H1 (cell line): ENCODE data around the gene ING5. TPM values are rescaled to one million over a fixed set of nuclear protein-coding genes. Genes with fewer than 3 reads are reported as not detected.

ENCODE experiments used
- CTCF ChIA-PET: fragments of 300-600 bp; sonication (Branson Sonifier 250); formaldehyde crosslinking; loops from one replicate; lab custom pipeline; 2021; ENCODE audit not compliant: partially characterized antibody; lab: Charles Lee
- POLR2A ChIA-PET: fragments of 300-600 bp; sonication (Branson Sonifier 250); formaldehyde crosslinking; loops from one replicate; lab custom pipeline; 2021; ENCODE audit warnings: inconsistent platforms; ENCODE audit not compliant: partially characterized antibody; lab: Charles Lee
- DNase-seq, 2 experiments: peaks; one replicate each; pipeline versions ENCODE4 v3.0.0 to v3.0.0-alpha.2; 2010 to 2022; ENCODE audit warnings: low spot score in 2 of 2, low read depth in 1 of 2, mixed read lengths in 1 of 2
- FAIRE-seq: peaks from 2 replicates; lab custom pipeline; 2011; peaks lifted over from hg19 to GRCh38; lab: Jason Lieb, UNC
- H2AFZ ChIP-seq: 2 replicates; pipeline ENCODE4 v1.8.1; 2012; ENCODE audit warnings: low read length, inconsistent platforms
- H2AK5ac ChIP-seq: 2 replicates; pipeline ENCODE4 v1.6.1; 2013; ENCODE audit warnings: low read depth, low read length
- H2BK120ac ChIP-seq: replicated peaks from 2 replicates; pipeline ENCODE3; 2013; ENCODE audit warnings: low read depth, low read length, inconsistent platforms
- H2BK12ac ChIP-seq: 2 replicates; pipeline ENCODE4 v1.6.1; 2013; ENCODE audit warnings: low read depth, low read length
- H2BK15ac ChIP-seq: 2 replicates; pipeline ENCODE4 v1.6.1; 2013; ENCODE audit warnings: low read length
- H2BK20ac ChIP-seq: 2 replicates; pipeline ENCODE4 v1.6.1; 2013; ENCODE audit warnings: low read length
- H2BK5ac ChIP-seq: 2 replicates; pipeline ENCODE4 v1.6.1; 2013; ENCODE audit warnings: low read depth, low read length
- H3K14ac ChIP-seq: 2 replicates; pipeline ENCODE4 v1.6.1; 2013; ENCODE audit warnings: inconsistent platforms; ENCODE audit not compliant: insufficient read length
- H3K18ac ChIP-seq: 2 replicates; pipeline ENCODE4 v1.6.1; 2013; ENCODE audit warnings: low read length; ENCODE audit errors: extremely low read depth
- H3K23ac ChIP-seq: 2 replicates; pipeline ENCODE4 v1.6.1; 2013; ENCODE audit warnings: inconsistent platforms; ENCODE audit not compliant: insufficient read length
- H3K23me2 ChIP-seq: 2 replicates; pipeline ENCODE4 v1.6.1; 2013; ENCODE audit warnings: low read depth, low read length
- H3K27ac ChIP-seq: 2 replicates; pipeline ENCODE4 v1.6.1; 2011; ENCODE audit warnings: low read depth, low read length, inconsistent platforms
- H3K27me3 ChIP-seq, 4 experiments: replicated peaks in 1 of 4; 1 replicate in 1 of 4; 2 replicates in 3 of 4; pipeline versions ENCODE4 v1.6.1 to v1.8.1; 2011 to 2013; ENCODE audit warnings: low read length in 3 of 4, mild to moderate bottlenecking in 3 of 4, inconsistent platforms in 2 of 4, mixed read lengths in 2 of 4, moderate library complexity in 1 of 4; ENCODE audit not compliant: control insufficient read depth in 3 of 4, insufficient read depth in 3 of 4; ENCODE audit errors: extremely low read depth in 1 of 4
- H3K36me3 ChIP-seq, 4 experiments: 2 replicates each; pipeline versions ENCODE4 v1.6.1 to v1.8.1; 2011 to 2013; ENCODE audit warnings: mild to moderate bottlenecking in 4 of 4, low read length in 3 of 4, moderate library complexity in 2 of 4, control low read depth in 1 of 4, inconsistent platforms in 1 of 4; ENCODE audit not compliant: insufficient read depth in 4 of 4, control insufficient read depth in 2 of 4
- H3K4ac ChIP-seq: replicated peaks from 2 replicates; pipeline ENCODE3; 2013; ENCODE audit warnings: low read length, low read depth, mixed read lengths, inconsistent platforms; ENCODE audit not compliant: insufficient read length
- H3K4me1 ChIP-seq, 4 experiments: replicated peaks in 1 of 4; 1 replicate in 1 of 4; 2 replicates in 3 of 4; pipeline versions ENCODE4 v1.6.1 to v1.8.1; 2011 to 2013; ENCODE audit warnings: low read length in 3 of 4, inconsistent platforms in 2 of 4, mixed read lengths in 1 of 4; ENCODE audit not compliant: insufficient read depth in 4 of 4, control insufficient read depth in 3 of 4
- H3K4me2 ChIP-seq, 2 experiments: 2 replicates each; pipeline versions ENCODE4 v1.6.1 to v1.8.1; 2011 to 2013; ENCODE audit warnings: low read depth in 2 of 2, low read length in 2 of 2, control low read depth in 1 of 2, inconsistent platforms in 1 of 2, mild to moderate bottlenecking in 1 of 2; ENCODE audit not compliant: insufficient read depth in 1 of 2
- H3K4me3 ChIP-seq, 4 experiments: fragments of 200-600, 300-600 bp in 1 of 4; sonication (generic), shearing (Covaris generic), sonication (Bioruptor Twin) in 1 of 4; 2 replicates each; pipeline versions ENCODE4 v1.5.1 to v1.8.1; 2011 to 2016; ENCODE audit warnings: low read length in 4 of 4, low read depth in 3 of 4, control low read depth in 2 of 4, inconsistent platforms in 2 of 4, mild to moderate bottlenecking in 2 of 4, mixed read lengths in 1 of 4, moderate library complexity in 1 of 4; ENCODE audit not compliant: insufficient read depth in 2 of 4; ENCODE audit errors: extremely low read depth in 1 of 4
- H3K56ac ChIP-seq: replicated peaks from 2 replicates; pipeline ENCODE3; 2013; ENCODE audit warnings: low read depth, mild to moderate bottlenecking, mixed read lengths, low read length, inconsistent platforms; ENCODE audit not compliant: insufficient read length
- H3K79me1 ChIP-seq: 2 replicates; pipeline ENCODE4 v1.6.1; 2013; ENCODE audit warnings: low read depth, low read length, control low read depth
- H3K79me2 ChIP-seq, 2 experiments: 2 replicates each; pipeline versions ENCODE4 v1.6.1 to v1.8.1; 2012 to 2013; ENCODE audit warnings: low read length in 2 of 2, mild to moderate bottlenecking in 2 of 2, inconsistent platforms in 1 of 2; ENCODE audit not compliant: insufficient read depth in 2 of 2, control insufficient read depth in 1 of 2
- H3K9ac ChIP-seq, 4 experiments: replicated peaks in 1 of 4; 1 replicate in 1 of 4; 2 replicates in 3 of 4; pipeline versions ENCODE4 v1.6.1 to v1.8.1; 2011 to 2013; ENCODE audit warnings: low read depth in 3 of 4, low read length in 3 of 4, control low read depth in 2 of 4, mild to moderate bottlenecking in 2 of 4, moderate library complexity in 2 of 4, inconsistent platforms in 1 of 4; ENCODE audit errors: extremely low read depth in 1 of 4
- H3K9me3 ChIP-seq, 2 experiments: 2 replicates each; pipeline versions ENCODE4 v1.6.1 to v1.8.1; 2012 to 2013; ENCODE audit warnings: mild to moderate bottlenecking in 2 of 2, moderate library complexity in 2 of 2, control low read depth in 1 of 2, inconsistent platforms in 1 of 2, low read depth in 1 of 2, low read length in 1 of 2, mixed read lengths in 1 of 2; ENCODE audit not compliant: insufficient read depth in 2 of 2
- H4K20me1 ChIP-seq, 2 experiments: replicated peaks in 1 of 2; 2 replicates each; pipeline versions ENCODE3 to v1.8.1; 2011 to 2013; ENCODE audit warnings: inconsistent platforms in 2 of 2, low read length in 2 of 2, mild to moderate bottlenecking in 1 of 2; ENCODE audit not compliant: insufficient read depth in 2 of 2, control insufficient read depth in 1 of 2
- H4K5ac ChIP-seq: 2 replicates; pipeline ENCODE4 v1.6.1; 2013; ENCODE audit warnings: low read length, low read depth, mixed read lengths, inconsistent platforms; ENCODE audit not compliant: insufficient read length
- H4K8ac ChIP-seq: 2 replicates; pipeline ENCODE4 v1.8.0; 2013; ENCODE audit warnings: mild to moderate bottlenecking, moderate library complexity, low read length, inconsistent platforms; ENCODE audit not compliant: insufficient read depth; ENCODE audit errors: extremely low read depth
- H4K91ac ChIP-seq: replicated peaks from 2 replicates; pipeline ENCODE3; 2013; ENCODE audit warnings: low read length, mixed read lengths, inconsistent platforms; ENCODE audit not compliant: insufficient read length
- HDAC6 ChIP-seq: IDR thresholded peaks from one replicate; pipeline ENCODE4 v1.7.1; 2012; ENCODE audit warnings: low read depth, mild to moderate bottlenecking, inconsistent platforms, low read length, moderate library complexity
- SIX5 ChIP-seq: IDR thresholded peaks from 2 replicates; pipeline ENCODE4 v1.6.1; 2011; ENCODE audit warnings: mild to moderate bottlenecking, low read depth, low read length
- YY1 ChIP-seq: IDR thresholded peaks from 2 replicates; pipeline ENCODE4 v1.6.1; 2011; ENCODE audit warnings: low read depth, mild to moderate bottlenecking, low read length
- WGBS, 2 experiments: shearing (Covaris generic) in 1 of 2; methylation state at CpG; one replicate each; pipeline versions ENCODE4 v1.1.6 to v1.1.7; 2013 to 2015; ENCODE audit warnings: low lambda C conversion rate in 2 of 2, mixed read lengths in 2 of 2, inconsistent platforms in 1 of 2, low coverage in 1 of 2, missing lambda C conversion rate in 1 of 2; ENCODE audit not compliant: insufficient replicate concordance in 2 of 2, insufficient coverage in 1 of 2, insufficient read length in 1 of 2; ENCODE audit errors: extremely low coverage in 1 of 2, missing lambda C conversion rate in 1 of 2; 5-methylcytosine and 5-hydroxymethylcytosine counted together
- polyA plus RNA-seq, 7 experiments: library from polyadenylated mRNA; depleted of rRNA in 3 of 7; stranded (reverse) in 5 of 7; unstranded in 2 of 7; fragments of >200 nt in 5 of 7; fragments of 200-250 nt in 2 of 7; gene quantifications; 1 replicate in 5 of 7; 2 replicates in 1 of 7; 4 replicates in 1 of 7; pipeline versions ENCODE4 v1.2.1 to v1.2.3, GENCODE V29; 2011 to 2013; ENCODE audit warnings: missing spikeins in 2 of 7, mixed read lengths in 2 of 7
- total RNA-seq: library from RNA; stranded (reverse); fragmentation: NEBNext Ultra II Directional; extraction: Animal tissue kit (Norgen Biotek cat#: 25700); gene quantifications from 2 replicates; pipeline ENCODE4 v1.2.1, GENCODE V29; 2021

Gene ING5
- total and polyA plus RNA-seq, 2 of the 8 experiments (the other 6 are each of a cell fraction or from before 2014, with no cell fraction given) = 41.5 to 47.4 TPM

DNA sequence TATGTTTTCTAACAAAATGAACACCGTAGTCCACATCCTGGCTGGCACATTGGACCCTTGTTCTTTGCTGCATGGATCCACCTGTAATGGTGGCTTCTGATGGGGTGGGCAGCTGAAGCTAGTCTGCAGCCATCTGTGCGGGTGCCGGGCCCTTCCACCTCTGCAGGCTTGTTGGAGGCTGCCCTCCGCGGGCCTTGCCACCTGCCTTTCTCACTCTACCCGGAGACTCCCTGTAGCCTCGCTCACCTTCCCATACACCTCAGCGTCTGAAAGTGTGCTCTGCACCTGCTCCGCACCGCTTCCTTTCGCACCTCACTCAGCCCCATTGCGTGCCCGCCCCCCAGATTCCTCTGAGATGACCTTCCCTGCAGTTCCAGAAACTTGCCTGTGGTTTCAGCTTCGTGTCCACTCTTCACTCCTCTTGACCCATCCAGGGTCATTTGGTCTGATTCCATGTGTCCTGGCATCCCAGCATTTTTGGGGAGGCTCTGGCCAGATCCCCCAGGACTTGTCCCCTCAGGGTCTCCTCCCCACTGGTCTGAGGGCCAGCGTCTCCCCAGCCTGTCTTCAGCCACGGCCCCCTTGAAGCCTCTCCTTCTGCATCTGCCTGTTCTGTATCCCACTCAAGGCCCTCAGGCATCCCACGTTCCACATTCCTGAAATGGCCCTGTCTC is 46.2 kb upstream of the ING5 start:
- H4K8ac ChIP-seq = no peak overlapping the region
- no peaks in the 10 kb centered on the region; the same call in 1 of the 2 replicates for H3K79me1 ChIP-seq
- no peaks in the 10 kb centered on the region for H3K9me3 ChIP-seq
- H3K14ac ChIP-seq = no peak overlapping the region
- H3K27me3 ChIP-seq = no peaks in the 10 kb centered on the region
- H3K27ac ChIP-seq = no peak overlapping the region
- H2AFZ ChIP-seq = no peak overlapping the region
- no peak overlapping the region for H3K4ac ChIP-seq
- H3K56ac ChIP-seq = no peak overlapping the region
- no peak overlapping the region for H2AK5ac ChIP-seq
- no peak overlapping the region for H2BK15ac ChIP-seq
- H2BK12ac ChIP-seq = no peak overlapping the region
- H2BK120ac ChIP-seq = no peak overlapping the region
- H4K20me1 ChIP-seq = peaks cover 16 to 23% of the 10 kb centered on the region in 2 experiments
- H4K91ac ChIP-seq = no peak overlapping the region
- no peak overlapping the region for H3K4me3 ChIP-seq
- 93% methylated on average over 17 of the region's 17 CpGs; no CpG with 5 or more reads in 1 of the 2 experiments for whole genome bisulfite sequencing, 2 experiments
- H3K36me3 ChIP-seq = peaks cover 8 to 56% (median 32%) of the 10 kb centered on the region in 4 experiments
- no peak overlapping the region for H3K9ac ChIP-seq
- FAIRE-seq (no peak), DNase-seq (no peak)
- peaks cover 0 to 2% (median 0%) of the 10 kb centered on the region in 4 experiments; a peak in 1 of 7 replicates for H3K4me1 ChIP-seq
- CTCF ChIA-PET = interaction anchor here (2.0 kb wide), 1 partner anchor 20 kb away, joined by 5 read pairs; no protein-coding TSS in a partner anchor
- H3K4me2 ChIP-seq = no peak overlapping the region
- POLR2A ChIA-PET = interaction anchor here (1.0 kb wide), 1 partner anchor 9 kb away, joined by 3 read pairs; no protein-coding TSS in a partner anchor
- no peaks in the 10 kb centered on the region for H3K23me2 ChIP-seq
- no peak overlapping the region for H3K23ac ChIP-seq
- H2BK20ac ChIP-seq = no peak overlapping the region
- H2BK5ac ChIP-seq = no peak overlapping the region
- H3K18ac ChIP-seq = no peak overlapping the region
- H4K5ac ChIP-seq = no peak overlapping the region
- H3K79me2 ChIP-seq = peaks cover 0 to 12% of the 10 kb centered on the region in 2 experiments; a peak in 2 of 4 replicates
- TF ChIP-seq YY1 (no peak), SIX5 (no peak), HDAC6 (no peak)
